Measurements from ENCODE around the gene PMIS2.

Gene PMIS2

DNA sequence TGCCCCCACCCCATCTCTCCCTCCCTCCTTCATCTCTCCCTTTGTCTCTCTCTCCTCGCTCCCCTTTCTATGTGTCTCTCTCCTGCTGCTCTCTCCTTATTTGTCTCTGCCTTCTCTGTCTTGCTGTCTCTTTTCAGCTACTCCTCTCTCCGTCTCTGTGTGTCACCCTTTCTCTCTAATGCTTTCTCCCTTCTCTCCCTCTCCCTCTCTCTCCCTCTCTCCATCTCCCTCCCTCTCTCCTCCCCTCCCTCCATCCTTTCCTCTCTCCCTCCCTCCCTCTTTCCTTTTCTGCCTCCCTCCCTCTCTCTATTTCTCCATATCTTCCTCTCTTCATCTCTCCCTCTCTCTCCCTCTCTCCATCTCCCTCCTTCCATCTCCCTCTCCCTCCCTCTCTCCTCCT lies 23.2 kb upstream of the PMIS2 start (continued):
- TF ChIP-seq BACH2 (CRISPR knock-in tag; IDR thresholded peaks at IDR 0.05; ENCODE audit: borderline replicate concordance) (no peak), GLIS3 (CRISPR knock-in tag; IDR thresholded peaks at IDR 0.05) (no peak), TOX (CRISPR knock-in tag; IDR thresholded peaks at IDR 0.05; ENCODE audit: borderline replicate concordance) (no peak), SNAI2 (CRISPR knock-in tag; IDR thresholded peaks at IDR 0.05) (no peak), ZNF565 (CRISPR knock-in tag; conservative IDR thresholded peaks at IDR 0.05; ENCODE audit: low read depth) (no peak), CSDC2 (CRISPR knock-in tag; IDR thresholded peaks at IDR 0.05) (no peak), ESRRG (CRISPR knock-in tag; IDR thresholded peaks at IDR 0.05) (no peak), OSR1 (CRISPR knock-in tag; IDR thresholded peaks at IDR 0.05) (no peak)

- no peak for ATAC-seq
- TF ChIP-seq CSRNP3 (CRISPR knock-in tag; IDR thresholded peaks at IDR 0.05) (no peak), ZNF8 (CRISPR knock-in tag; IDR thresholded peaks at IDR 0.05) (no peak), ZNF565 (CRISPR knock-in tag; conservative IDR thresholded peaks at IDR 0.05; ENCODE audit: low read depth) (no peak), TOX (CRISPR knock-in tag; IDR thresholded peaks at IDR 0.05; ENCODE audit: borderline replicate concordance) (no peak)
- TF ChIP-seq, protein P1, sequence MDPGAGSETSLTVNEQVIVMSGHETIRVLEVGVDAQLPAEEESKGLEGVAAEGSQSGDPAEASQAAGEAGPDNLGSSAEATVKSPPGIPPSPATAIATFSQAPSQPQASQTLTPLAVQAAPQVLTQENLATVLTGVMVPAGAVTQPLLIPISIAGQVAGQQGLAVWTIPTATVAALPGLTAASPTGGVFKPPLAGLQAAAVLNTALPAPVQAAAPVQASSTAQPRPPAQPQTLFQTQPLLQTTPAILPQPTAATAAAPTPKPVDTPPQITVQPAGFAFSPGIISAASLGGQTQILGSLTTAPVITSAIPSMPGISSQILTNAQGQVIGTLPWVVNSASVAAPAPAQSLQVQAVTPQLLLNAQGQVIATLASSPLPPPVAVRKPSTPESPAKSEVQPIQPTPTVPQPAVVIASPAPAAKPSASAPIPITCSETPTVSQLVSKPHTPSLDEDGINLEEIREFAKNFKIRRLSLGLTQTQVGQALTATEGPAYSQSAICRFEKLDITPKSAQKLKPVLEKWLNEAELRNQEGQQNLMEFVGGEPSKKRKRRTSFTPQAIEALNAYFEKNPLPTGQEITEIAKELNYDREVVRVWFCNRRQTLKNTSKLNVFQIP (CRISPR knock-in tag; IDR thresholded peaks at IDR 0.05; ENCODE audit: borderline replicate concordance, low read depth), result no peak
Observed at GRCh38 chr19:35563207-35563829, 22.7 kb upstream of the PMIS2 start, which contains the start of gene ATP4A. Gene ATP4A, minus strand, starts transcription at chr19:35563658. Its CDS starts 29 bp downstream, at chr19:35563629.

DNA sequence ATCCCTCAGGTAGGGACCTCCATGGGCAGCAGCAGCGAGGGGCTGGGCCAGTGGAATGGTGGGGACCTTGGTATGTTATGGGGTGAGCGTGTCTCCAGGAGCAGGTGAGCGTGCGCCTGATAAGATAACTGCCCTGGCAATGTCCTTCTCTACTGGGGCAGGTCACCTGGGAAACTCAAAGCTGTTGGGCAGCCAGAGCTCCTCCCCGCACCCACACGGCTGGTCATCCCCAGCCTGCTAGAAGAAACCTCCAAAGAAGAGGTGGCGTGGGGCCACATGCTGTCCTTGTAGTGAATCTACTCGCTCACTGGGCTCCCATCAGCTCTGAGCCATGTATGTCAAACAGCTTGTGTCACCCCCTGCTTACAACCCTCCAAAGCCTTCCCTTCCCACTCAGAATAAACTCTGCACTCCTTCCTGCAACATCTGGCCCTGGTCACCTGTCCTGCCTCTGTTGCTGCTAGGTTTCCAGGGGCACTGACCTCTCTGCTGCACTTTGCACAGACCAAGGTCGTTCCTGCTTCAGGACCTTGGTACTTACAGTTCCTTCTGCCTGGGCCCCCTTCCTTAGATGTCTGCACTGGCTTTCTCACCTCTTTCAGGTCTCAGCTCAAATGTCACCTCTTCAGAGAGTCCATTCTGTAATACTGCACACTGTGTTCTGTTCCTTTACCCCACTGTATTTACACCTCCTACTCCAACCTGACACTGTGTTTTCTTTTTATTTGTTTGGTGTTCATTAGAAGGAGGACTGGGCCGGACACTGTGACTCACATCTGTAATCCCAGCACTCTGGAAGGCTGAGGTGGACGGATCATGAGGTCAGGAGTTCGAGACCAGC lies 20.7 kb upstream of the PMIS2 start:
- TF ChIP-seq SNAI2 (CRISPR knock-in tag; IDR thresholded peaks at IDR 0.05) (no peak), ZFP30 (CRISPR knock-in tag; IDR thresholded peaks at IDR 0.05) (no peak), ISL1 (CRISPR knock-in tag; IDR thresholded peaks at IDR 0.05) (no peak), CSRNP3 (CRISPR knock-in tag; IDR thresholded peaks at IDR 0.05) (no peak), ZNF565 (CRISPR knock-in tag; conservative IDR thresholded peaks at IDR 0.05; ENCODE audit: low read depth) (no peak), ARNTL (CRISPR knock-in tag; IDR thresholded peaks at IDR 0.05; ENCODE audit: borderline replicate concordance, low read depth) (no peak), TCF4 (CRISPR knock-in tag; IDR thresholded peaks at IDR 0.05; ENCODE audit: borderline replicate concordance) (no peak), ZNF70 (CRISPR knock-in tag; IDR thresholded peaks at IDR 0.05) (no peak), ZFP3 (CRISPR knock-in tag; IDR thresholded peaks at IDR 0.05) (no peak), CREB5 (CRISPR knock-in tag; IDR thresholded peaks at IDR 0.05; ENCODE audit: low read depth) (no peak)
- TF ChIP-seq, protein P2, sequence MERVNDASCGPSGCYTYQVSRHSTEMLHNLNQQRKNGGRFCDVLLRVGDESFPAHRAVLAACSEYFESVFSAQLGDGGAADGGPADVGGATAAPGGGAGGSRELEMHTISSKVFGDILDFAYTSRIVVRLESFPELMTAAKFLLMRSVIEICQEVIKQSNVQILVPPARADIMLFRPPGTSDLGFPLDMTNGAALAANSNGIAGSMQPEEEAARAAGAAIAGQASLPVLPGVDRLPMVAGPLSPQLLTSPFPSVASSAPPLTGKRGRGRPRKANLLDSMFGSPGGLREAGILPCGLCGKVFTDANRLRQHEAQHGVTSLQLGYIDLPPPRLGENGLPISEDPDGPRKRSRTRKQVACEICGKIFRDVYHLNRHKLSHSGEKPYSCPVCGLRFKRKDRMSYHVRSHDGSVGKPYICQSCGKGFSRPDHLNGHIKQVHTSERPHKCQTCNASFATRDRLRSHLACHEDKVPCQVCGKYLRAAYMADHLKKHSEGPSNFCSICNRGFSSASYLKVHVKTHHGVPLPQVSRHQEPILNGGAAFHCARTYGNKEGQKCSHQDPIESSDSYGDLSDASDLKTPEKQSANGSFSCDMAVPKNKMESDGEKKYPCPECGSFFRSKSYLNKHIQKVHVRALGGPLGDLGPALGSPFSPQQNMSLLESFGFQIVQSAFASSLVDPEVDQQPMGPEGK (CRISPR knock-in tag; IDR thresholded peaks at IDR 0.05; ENCODE audit: borderline replicate concordance), result no peak
- TF ChIP-seq, protein P1 (CRISPR knock-in tag; IDR thresholded peaks at IDR 0.05; ENCODE audit: borderline replicate concordance, low read depth), result no peak
- ATAC-seq, result no peak

All from SK-N-SH treated with all-trans-retinoic acid at 6 μM for 48 hours (cell line).